ENCODE measurements around the gene CXCR1.

CXCR1 gene

GRCh38 chr2:218194880-218195279 is 28.1 kb upstream of the CXCR1 start:
- TF ChIP-seq CTCF (conservative IDR thresholded peaks at IDR 0.05; ENCODE audit: low read depth), result no peak
- POLR2A ChIA-PET (ENCODE audit: low non-redundant PET), result no interaction called here
- H3K27ac ChIP-seq, result no peak overlapping the region
- no peak for DNase-seq (ENCODE audit: low spot score)
- CTCF ChIA-PET, result interaction anchor here (0.7 kb wide), 1 partner anchor 345 kb away, joined by 7 read pairs; no protein-coding TSS in a partner anchor

GRCh38 chr2:218193701-218194100 is 26.9 kb upstream of the CXCR1 start:
- DNase-seq (ENCODE audit: low spot score), result no peak
- ChIA-PET CTCF (no interaction called here), POLR2A (ENCODE audit: low non-redundant PET) (no interaction called here)
- H3K27ac ChIP-seq, result no peak overlapping the region
- TF ChIP-seq CTCF (conservative IDR thresholded peaks at IDR 0.05; ENCODE audit: low read depth), result no peak

GRCh38 chr2:218192902-218193430 is 26.2 kb upstream of the CXCR1 start:
- ChIA-PET CTCF (interaction anchor here (0.6 kb wide), 1 partner anchor 215 kb away, joined by 3 read pairs; no protein-coding TSS in a partner anchor), POLR2A (ENCODE audit: low non-redundant PET) (no interaction called here)
- no peak for DNase-seq (ENCODE audit: low spot score)
- H3K27ac ChIP-seq, result no peak overlapping the region
- no peak for TF ChIP-seq CTCF (conservative IDR thresholded peaks at IDR 0.05; ENCODE audit: low read depth)

DNA sequence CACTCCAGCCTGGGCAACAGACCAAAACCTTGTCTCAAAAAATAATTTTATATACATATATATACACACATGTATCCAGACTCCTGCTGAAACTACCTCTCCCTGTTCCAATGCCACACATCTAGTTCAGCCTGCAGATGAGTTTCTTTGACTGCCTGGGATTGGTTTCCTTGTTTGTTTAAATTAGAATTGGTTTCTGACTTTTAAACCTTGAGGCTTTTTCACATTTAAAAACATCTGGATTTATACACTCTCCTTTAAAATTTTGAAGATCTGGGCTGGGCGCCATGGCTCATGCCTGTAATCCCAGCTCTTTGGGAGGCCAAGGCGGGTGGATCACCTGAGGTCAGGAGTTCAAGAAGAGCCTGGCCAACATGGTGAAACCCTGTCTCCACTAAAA is 21.8 kb upstream of the CXCR1 start:
- DNase-seq (ENCODE audit: low spot score), result no peak
- H3K27ac ChIP-seq, result no peak overlapping the region
- no peak for TF ChIP-seq CTCF (conservative IDR thresholded peaks at IDR 0.05; ENCODE audit: low read depth)
- ChIA-PET CTCF (no interaction called here), POLR2A (ENCODE audit: low non-redundant PET) (no interaction called here)

DNA sequence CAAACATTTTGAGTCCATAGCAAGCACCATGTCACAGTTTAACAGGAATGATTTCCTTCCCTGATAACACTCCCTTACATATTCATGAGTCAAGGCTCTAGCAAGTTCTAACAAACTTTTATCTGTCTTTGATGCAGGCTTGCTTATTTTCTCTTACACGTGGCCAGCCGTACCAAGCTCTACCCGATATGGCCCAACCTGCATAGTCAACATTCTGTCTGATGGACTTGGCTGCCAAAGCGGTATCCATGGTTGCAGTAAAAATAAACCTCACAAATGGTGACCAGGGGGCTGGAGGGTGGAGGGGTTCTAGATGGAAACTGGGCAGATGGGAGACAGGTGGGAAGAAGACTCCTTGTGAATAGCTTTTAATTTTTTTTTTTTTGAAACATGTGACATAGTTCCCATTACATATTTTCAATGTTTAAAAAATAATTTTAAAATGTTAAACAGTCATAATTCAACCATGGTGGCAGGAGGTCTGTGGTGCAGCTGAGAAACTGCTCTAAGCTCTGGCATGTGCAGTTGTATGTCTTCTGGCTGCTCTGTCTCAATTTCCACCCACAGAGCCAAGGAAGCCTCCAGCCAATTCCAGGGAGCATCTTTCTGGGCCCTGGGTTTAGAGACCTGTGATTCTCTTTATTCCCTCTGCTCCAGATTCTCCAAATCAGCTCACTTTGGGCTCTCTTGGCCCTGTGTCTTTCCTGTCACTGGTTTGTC is 20.7 kb upstream of the CXCR1 start:
- ChIA-PET POLR2A (ENCODE audit: low non-redundant PET) (no interaction called here), CTCF (interaction anchor here (0.6 to 0.7 kb wide), 3 partner anchors 66 to 416 kb away, joined by 3 to 4 read pairs (median 3); no protein-coding TSS in a partner anchor)
- TF ChIP-seq CTCF (conservative IDR thresholded peaks at IDR 0.05; ENCODE audit: low read depth), result no peak
- H3K27ac ChIP-seq, result no peak overlapping the region
- DNase-seq (ENCODE audit: low spot score), result no peak

DNA sequence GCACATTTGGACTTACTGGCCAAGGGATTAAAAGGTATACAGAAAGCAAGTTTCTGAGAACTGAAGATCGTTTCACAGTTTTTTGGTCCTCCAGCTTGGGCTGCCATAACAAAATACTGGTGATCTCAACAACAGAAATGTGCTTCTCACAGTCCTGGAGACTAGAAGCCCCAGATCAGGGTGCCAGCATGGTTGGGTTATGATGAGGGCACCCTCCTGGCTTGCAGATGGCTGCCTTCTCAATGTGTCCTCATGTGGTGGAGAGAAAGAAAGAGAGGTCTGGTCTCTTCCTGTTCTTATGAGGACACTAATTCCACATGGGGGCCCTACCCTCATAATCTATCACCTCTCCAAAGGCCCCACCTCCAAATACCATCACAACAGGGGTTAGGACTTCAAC is 20.1 kb upstream of the CXCR1 start:
- DNase-seq (ENCODE audit: low spot score), result no peak
- POLR2A ChIA-PET (ENCODE audit: low non-redundant PET), result no interaction called here
- CTCF ChIA-PET, result interaction anchor here (0.7 kb wide), 2 partner anchors 88 to 416 kb away, joined by 3 to 4 read pairs; no protein-coding TSS in a partner anchor
- no peak overlapping the region for H3K27ac ChIP-seq
- TF ChIP-seq CTCF (conservative IDR thresholded peaks at IDR 0.05; ENCODE audit: low read depth), result no peak
